ENCODE results near the gene CBLL1. TPM values are rescaled to one million over a fixed set of nuclear protein-coding genes. Genes with fewer than 3 reads are reported as not detected.

CBLL1 gene
- total and polyA plus RNA-seq, 4 donors: 28.7 to 33.7 (median 29.4) TPM

GRCh38 chr7:107788662-107789061, 44.7 kb downstream of the CBLL1 start:
- Histone ChIP-seq H3K36me3 (ENCODE audit: control insufficient read depth, insufficient read depth, low read length) (no peaks in the 10 kb centered on the region), H3K27ac (ENCODE audit: low read depth, low read length) (no peak overlapping the region), H3K4me3 (ENCODE audit: low read depth, low read length) (no peak overlapping the region), H3K4me1 (ENCODE audit: control insufficient read depth, insufficient read depth, low read length) (no peaks in the 10 kb centered on the region), H3K9me3 (ENCODE audit: control insufficient read depth, insufficient read depth, low read length) (no peaks in the 10 kb centered on the region), H3K27me3 (ENCODE audit: control insufficient read depth, insufficient read depth, low read length) (no peaks in the 10 kb centered on the region)
- WGBS (ENCODE audit: insufficient coverage): no CpG with 5 or more reads among the region's 3 CpGs
- DNase-seq (ENCODE audit: low read depth in 4 of 6, low spot score in 6 of 6): no peak

GRCh38 chr7:107789647-107790046, 45.7 kb downstream of the CBLL1 start:
- WGBS (ENCODE audit: insufficient coverage): 93% methylated on average over 3 of the region's 6 CpGs
- Histone ChIP-seq H3K36me3 (ENCODE audit: control insufficient read depth, insufficient read depth, low read length) (no peaks in the 10 kb centered on the region), H3K27ac (ENCODE audit: low read depth, low read length) (no peak overlapping the region), H3K27me3 (ENCODE audit: control insufficient read depth, insufficient read depth, low read length) (no peaks in the 10 kb centered on the region), H3K4me3 (ENCODE audit: low read depth, low read length) (no peak overlapping the region), H3K9me3 (ENCODE audit: control insufficient read depth, insufficient read depth, low read length) (no peaks in the 10 kb centered on the region), H3K4me1 (ENCODE audit: control insufficient read depth, insufficient read depth, low read length) (no peaks in the 10 kb centered on the region)
- no peak for DNase-seq (ENCODE audit: low read depth in 4 of 6, low spot score in 6 of 6)

GRCh38 chr7:107792364-107792763, 48.4 kb downstream of the CBLL1 start:
- 91% methylated on average over 3 of the region's 6 CpGs for WGBS (ENCODE audit: insufficient coverage)
- no peak overlapping the region for H3K27ac ChIP-seq (ENCODE audit: low read depth, low read length)
- H3K4me3 ChIP-seq (ENCODE audit: low read depth, low read length): no peak overlapping the region
- no peaks in the 10 kb centered on the region for H3K4me1 ChIP-seq (ENCODE audit: control insufficient read depth, insufficient read depth, low read length)
- no peaks in the 10 kb centered on the region for H3K36me3 ChIP-seq (ENCODE audit: control insufficient read depth, insufficient read depth, low read length)
- H3K9me3 ChIP-seq (ENCODE audit: control insufficient read depth, insufficient read depth, low read length): no peaks in the 10 kb centered on the region
- no peak for DNase-seq (ENCODE audit: low read depth in 4 of 6, low spot score in 6 of 6)
- H3K27me3 ChIP-seq (ENCODE audit: control insufficient read depth, insufficient read depth, low read length): no peaks in the 10 kb centered on the region

- Histone ChIP-seq H3K9me3 (ENCODE audit: control insufficient read depth, insufficient read depth, low read length) (no peaks in the 10 kb centered on the region), H3K27me3 (ENCODE audit: control insufficient read depth, insufficient read depth, low read length) (no peaks in the 10 kb centered on the region), H3K27ac (ENCODE audit: low read depth, low read length) (no peak overlapping the region), H3K36me3 (ENCODE audit: control insufficient read depth, insufficient read depth, low read length) (no peaks in the 10 kb centered on the region), H3K4me1 (ENCODE audit: control insufficient read depth, insufficient read depth, low read length) (no peaks in the 10 kb centered on the region), H3K4me3 (ENCODE audit: low read depth, low read length) (no peak overlapping the region)
- DNase-seq (ENCODE audit: low read depth in 4 of 6, low spot score in 6 of 6): no peak
- 37% methylated on average over 2 of the region's 6 CpGs for WGBS (ENCODE audit: insufficient coverage)
These were observed 55.8 kb downstream of the CBLL1 start for GRCh38 chr7:107799647-107800264.

GRCh38 chr7:107803009-107803610, 59.2 kb downstream of the CBLL1 start, which contains the start of gene SLC26A3:
SLC26A3 (minus strand) TSS chr7:107803223; CDS start chr7:107794509, 8,714 bp downstream.
- H3K9me3 ChIP-seq (ENCODE audit: control insufficient read depth, insufficient read depth, low read length): no peaks in the 10 kb centered on the region
- no peaks in the 10 kb centered on the region for H3K36me3 ChIP-seq (ENCODE audit: control insufficient read depth, insufficient read depth, low read length)
- WGBS (ENCODE audit: insufficient coverage): no CpG with 5 or more reads among the region's 2 CpGs
- no peak within 1 kb of the TSS for H3K27ac ChIP-seq (ENCODE audit: low read depth, low read length)
- no peak within 1 kb of the TSS for H3K4me3 ChIP-seq (ENCODE audit: low read depth, low read length)
- H3K4me1 ChIP-seq (ENCODE audit: control insufficient read depth, insufficient read depth, low read length): no peaks in the 10 kb centered on the region
- H3K27me3 ChIP-seq (ENCODE audit: control insufficient read depth, insufficient read depth, low read length): no peaks in the 10 kb centered on the region
- DNase-seq (ENCODE audit: low read depth in 4 of 6, low spot score in 6 of 6): no peak

- Histone ChIP-seq H3K27ac (ENCODE audit: low read depth, low read length) (no peak overlapping the region), H3K9me3 (ENCODE audit: control insufficient read depth, insufficient read depth, low read length) (no peaks in the 10 kb centered on the region), H3K4me1 (ENCODE audit: control insufficient read depth, insufficient read depth, low read length) (no peaks in the 10 kb centered on the region), H3K36me3 (ENCODE audit: control insufficient read depth, insufficient read depth, low read length) (no peaks in the 10 kb centered on the region), H3K27me3 (ENCODE audit: control insufficient read depth, insufficient read depth, low read length) (no peaks in the 10 kb centered on the region), H3K4me3 (ENCODE audit: low read depth, low read length) (no peak overlapping the region)
- DNase-seq (ENCODE audit: low read depth in 4 of 6, low spot score in 6 of 6): no peak
- WGBS (ENCODE audit: insufficient coverage): 94% methylated on average over 4 of the region's 4 CpGs
These were observed 65.2 kb downstream of the CBLL1 start for GRCh38 chr7:107809179-107809578.

- no peaks in the 10 kb centered on the region for H3K36me3 ChIP-seq (ENCODE audit: control insufficient read depth, insufficient read depth, low read length)
- no peak overlapping the region for H3K4me3 ChIP-seq (ENCODE audit: low read depth, low read length)
- H3K4me1 ChIP-seq (ENCODE audit: control insufficient read depth, insufficient read depth, low read length): no peaks in the 10 kb centered on the region
- 59% methylated on average over 2 of the region's 3 CpGs for WGBS (ENCODE audit: insufficient coverage)
- H3K27me3 ChIP-seq (ENCODE audit: control insufficient read depth, insufficient read depth, low read length): no peaks in the 10 kb centered on the region
- H3K9me3 ChIP-seq (ENCODE audit: control insufficient read depth, insufficient read depth, low read length): no peaks in the 10 kb centered on the region
- no peak for DNase-seq (ENCODE audit: low read depth in 4 of 6, low spot score in 6 of 6)
- H3K27ac ChIP-seq (ENCODE audit: low read depth, low read length): no peak overlapping the region
These were observed 66.7 kb downstream of the CBLL1 start for GRCh38 chr7:107810626-107811025.

Other genes with a start within 250 kb of the CBLL1 start
- gene COG5, start 180.2 kb upstream of the CBLL1 start, total RNA-seq: 10 to 100 TPM; 38.1 to 48.2 TPM
- gene COG5, start 180.2 kb upstream of the CBLL1 start, polyA plus RNA-seq (ENCODE audit: insufficient read length in 2 of 2): 10 to 100 TPM; 18.9 to 24.9 TPM
- gene DUS4L, start 180.2 kb upstream of the CBLL1 start, total RNA-seq: 10 to 100 TPM; 11.1 to 16.2 TPM
- 10 to 100 TPM; 14.8 to 16.3 TPM for gene DUS4L, start 180.2 kb upstream of the CBLL1 start, polyA plus RNA-seq (ENCODE audit: insufficient read length in 2 of 2)
- 10 to 100 TPM; 74.3 to 85.4 TPM for gene BCAP29, start 163.9 kb upstream of the CBLL1 start, total RNA-seq
- gene BCAP29, start 163.9 kb upstream of the CBLL1 start, polyA plus RNA-seq (ENCODE audit: insufficient read length in 2 of 2): 10 to 100 TPM; 48.7 to 66.0 TPM
- gene SLC26A4, start 83.3 kb upstream of the CBLL1 start, total RNA-seq: 1 to 10 TPM in 1 of 2 donors, under 1 TPM in 1; 0.99 to 1.3 TPM
- gene SLC26A4, start 83.3 kb upstream of the CBLL1 start, polyA plus RNA-seq (ENCODE audit: insufficient read length in 2 of 2): under 1 TPM; 0.77 to 0.86 TPM
- gene SLC26A3, start 59.1 kb downstream of the CBLL1 start, total RNA-seq: not detected
- not detected for gene SLC26A3, start 59.1 kb downstream of the CBLL1 start, polyA plus RNA-seq (ENCODE audit: insufficient read length in 2 of 2)
- gene DLD, start 147.0 kb downstream of the CBLL1 start, total RNA-seq: 10 to 100 TPM; 56.1 to 98.5 TPM
- gene DLD, start 147.0 kb downstream of the CBLL1 start, polyA plus RNA-seq (ENCODE audit: insufficient read length in 2 of 2): 10 to 100 TPM; 84.9 to 92.7 TPM

All from spinal cord (tissue), 10 donors.